Parathyroid adenoma (tissue), 2 donors: ENCODE measurements around the gene HPS5.

Experiments
- H2AFZ ChIP-seq: fragments of 300-600 bp; sonication (generic); one replicate; pipeline ENCODE4 v1.7.0; 2017; ENCODE audit warnings: antibody characterized with exemption, mild to moderate bottlenecking
- H3K27ac ChIP-seq: fragments of 300-600 bp; sonication (generic); one replicate; pipeline ENCODE4 v1.7.0; 2017
- H3K27me3 ChIP-seq: fragments of 300-600 bp; sonication (generic); one replicate; pipeline ENCODE4 v1.7.0; 2017; ENCODE audit warnings: low read length; ENCODE audit not compliant: control insufficient read depth, insufficient read depth
- H3K36me3 ChIP-seq: fragments of 300-600 bp; sonication (generic); one replicate; pipeline ENCODE4 v1.7.0; 2017; ENCODE audit warnings: low read length; ENCODE audit not compliant: control insufficient read depth, insufficient read depth
- H3K4me1 ChIP-seq: fragments of 300-600 bp; sonication (generic); one replicate; pipeline ENCODE4 v1.7.0; 2017; ENCODE audit warnings: control low read depth
- H3K4me2 ChIP-seq: fragments of 300-600 bp; sonication (generic); one replicate; pipeline ENCODE4 v1.7.0; 2017; ENCODE audit warnings: low read length
- H3K4me3 ChIP-seq: fragments of 300-600 bp; sonication (generic); one replicate; pipeline ENCODE4 v1.7.0; 2017; ENCODE audit warnings: low read depth, low read length
- H3K79me2 ChIP-seq: fragments of 300-600 bp; sonication (generic); one replicate; pipeline ENCODE4 v1.7.0; 2017; ENCODE audit warnings: control low read depth
- H3K9ac ChIP-seq: fragments of 300-600 bp; sonication (generic); one replicate; pipeline ENCODE4 v1.7.0; 2017; ENCODE audit warnings: mild to moderate bottlenecking
- H3K9me3 ChIP-seq: fragments of 300-600 bp; sonication (generic); one replicate; pipeline ENCODE4 v1.7.0; 2017; ENCODE audit warnings: low read length; ENCODE audit not compliant: control insufficient read depth
- TF ChIP-seq, protein P1 (sequence below): fragments of 300-600 bp; sonication (generic); IDR thresholded peaks from one replicate; pipeline ENCODE4 v1.7.0; 2017; ENCODE audit warnings: antibody characterized with exemption, mild to moderate bottlenecking
- donor health status: primary hyperparathyroidism.

The HPS5 gene

DNA sequence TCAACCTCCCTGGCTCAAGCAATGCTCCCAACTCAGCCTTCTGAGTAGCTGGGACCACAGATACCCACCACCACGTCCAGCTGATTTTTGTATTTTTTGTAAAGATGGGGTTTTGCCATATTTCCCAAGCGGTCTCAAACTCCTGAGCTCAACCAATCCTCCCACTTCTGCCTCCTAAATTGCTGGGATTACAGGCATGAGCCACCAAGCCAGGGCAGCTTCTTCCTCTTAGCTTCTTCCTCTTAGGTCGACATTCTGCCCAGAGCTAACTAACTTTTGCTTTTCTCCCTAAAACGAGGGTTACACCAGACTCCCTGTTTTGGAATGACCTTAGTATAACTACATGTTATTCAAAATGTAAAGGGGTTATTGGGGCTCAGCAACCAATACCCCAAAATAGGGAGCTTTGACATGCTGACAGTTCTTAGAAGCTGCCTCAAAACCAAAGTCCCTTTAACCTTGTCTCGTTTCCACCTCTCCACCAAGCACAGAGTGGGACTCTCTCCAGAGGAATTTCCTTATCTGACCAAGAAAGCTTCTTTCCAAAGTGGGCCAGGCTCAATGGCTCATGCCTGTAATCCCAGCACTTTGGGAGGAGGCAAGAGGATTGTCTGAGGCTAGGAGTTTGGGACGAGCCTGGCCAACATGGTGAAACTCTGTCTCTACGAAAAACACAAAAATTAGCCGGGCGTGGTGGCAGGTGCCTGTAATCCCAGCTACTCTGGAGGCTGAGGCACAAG is 7.0 kb downstream of the HPS5 start:
- Histone ChIP-seq H3K4me2 (no peak overlapping the region), H3K9me3 (no peaks in the 10 kb centered on the region), H2AFZ (no peak overlapping the region), H3K4me1 (no peaks in the 10 kb centered on the region), H3K9ac (no peak overlapping the region), H3K79me2 (peaks cover 4% of the 10 kb centered on the region), H3K36me3 (no peaks in the 10 kb centered on the region), H3K4me3 (no peak overlapping the region), H3K27me3 (no peaks in the 10 kb centered on the region), H3K27ac (no peak overlapping the region)
- TF ChIP-seq, protein P1, sequence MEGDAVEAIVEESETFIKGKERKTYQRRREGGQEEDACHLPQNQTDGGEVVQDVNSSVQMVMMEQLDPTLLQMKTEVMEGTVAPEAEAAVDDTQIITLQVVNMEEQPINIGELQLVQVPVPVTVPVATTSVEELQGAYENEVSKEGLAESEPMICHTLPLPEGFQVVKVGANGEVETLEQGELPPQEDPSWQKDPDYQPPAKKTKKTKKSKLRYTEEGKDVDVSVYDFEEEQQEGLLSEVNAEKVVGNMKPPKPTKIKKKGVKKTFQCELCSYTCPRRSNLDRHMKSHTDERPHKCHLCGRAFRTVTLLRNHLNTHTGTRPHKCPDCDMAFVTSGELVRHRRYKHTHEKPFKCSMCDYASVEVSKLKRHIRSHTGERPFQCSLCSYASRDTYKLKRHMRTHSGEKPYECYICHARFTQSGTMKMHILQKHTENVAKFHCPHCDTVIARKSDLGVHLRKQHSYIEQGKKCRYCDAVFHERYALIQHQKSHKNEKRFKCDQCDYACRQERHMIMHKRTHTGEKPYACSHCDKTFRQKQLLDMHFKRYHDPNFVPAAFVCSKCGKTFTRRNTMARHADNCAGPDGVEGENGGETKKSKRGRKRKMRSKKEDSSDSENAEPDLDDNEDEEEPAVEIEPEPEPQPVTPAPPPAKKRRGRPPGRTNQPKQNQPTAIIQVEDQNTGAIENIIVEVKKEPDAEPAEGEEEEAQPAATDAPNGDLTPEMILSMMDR, result no peak

DNA sequence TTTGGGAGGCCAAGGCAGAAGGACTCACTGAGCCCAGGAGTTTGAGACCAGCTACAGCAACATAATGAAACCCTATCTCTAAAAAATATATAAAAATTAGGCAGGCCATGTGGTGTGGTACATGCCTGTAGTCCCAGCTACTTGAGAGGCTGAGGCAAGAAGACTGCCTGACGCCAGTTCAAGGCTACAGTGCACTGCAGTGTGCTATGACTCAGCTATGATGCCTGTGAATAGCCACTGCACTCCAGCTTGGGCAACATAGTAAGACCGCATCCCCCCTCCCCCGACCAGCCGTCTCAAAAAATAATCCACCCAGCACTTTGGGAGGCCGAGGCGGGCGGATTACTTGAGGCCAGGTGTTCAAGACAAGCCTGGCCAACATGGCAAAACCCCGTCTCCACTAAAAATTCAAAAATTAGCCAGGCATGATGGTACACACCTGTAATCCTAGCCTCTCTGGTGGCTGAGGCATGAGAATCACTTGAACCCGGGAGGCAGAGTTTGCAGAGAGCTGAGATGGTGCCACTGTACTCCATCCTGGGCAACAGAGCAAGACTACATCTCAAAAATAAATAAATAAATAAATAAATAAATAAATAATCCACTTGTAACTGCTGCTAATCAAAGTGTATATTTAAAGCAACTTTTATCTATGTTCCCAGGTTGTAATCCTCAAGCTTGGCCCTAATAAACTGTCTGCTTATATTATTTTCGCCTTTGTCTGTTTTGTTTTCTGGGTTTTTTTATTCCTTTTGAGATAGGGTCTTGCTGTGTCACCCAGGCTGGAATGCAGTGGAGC is 7.8 kb downstream of the HPS5 start:
- TF ChIP-seq, protein P1, result no peak
- Histone ChIP-seq H3K27ac (no peak overlapping the region), H3K79me2 (peaks cover 4% of the 10 kb centered on the region), H2AFZ (no peak overlapping the region), H3K4me3 (no peak overlapping the region), H3K4me2 (no peak overlapping the region), H3K9ac (no peak overlapping the region), H3K36me3 (no peaks in the 10 kb centered on the region), H3K27me3 (no peaks in the 10 kb centered on the region), H3K9me3 (no peaks in the 10 kb centered on the region), H3K4me1 (no peaks in the 10 kb centered on the region)

DNA sequence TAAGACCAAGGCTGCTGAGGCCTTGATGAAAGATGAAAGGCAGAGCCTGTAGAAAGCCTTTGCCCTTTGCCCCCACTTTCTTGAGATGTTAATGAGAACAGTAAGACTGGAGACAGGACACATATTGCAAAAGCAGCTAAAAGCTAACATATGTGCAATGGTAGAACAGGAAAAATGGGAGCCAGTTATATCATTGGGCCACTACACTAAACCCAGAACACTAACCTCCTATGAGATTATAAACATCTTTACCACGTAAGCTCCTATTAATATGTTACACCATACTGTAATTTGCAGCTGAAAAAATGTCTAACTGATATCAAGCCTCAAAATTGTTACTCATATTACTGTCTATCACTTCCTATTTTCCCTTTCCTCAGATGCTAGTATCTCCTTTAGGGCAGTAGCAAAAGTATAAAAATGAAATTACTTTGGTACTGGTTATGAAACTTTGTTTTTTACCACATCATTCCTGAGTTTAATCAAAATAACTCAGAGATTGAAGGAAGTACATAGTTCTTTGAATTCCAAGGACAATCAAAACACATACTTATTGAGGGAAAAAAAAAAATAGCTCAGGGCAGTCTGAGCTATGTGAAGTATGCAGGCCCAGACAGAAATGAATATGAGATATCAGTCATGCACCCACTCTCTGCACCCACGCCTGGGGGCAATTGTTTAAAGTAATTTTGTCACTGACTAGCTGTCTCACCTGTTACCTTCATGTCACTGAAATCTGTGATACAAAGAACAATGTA is 9.1 kb downstream of the HPS5 start:
- H2AFZ ChIP-seq, result no peak overlapping the region
- no peaks in the 10 kb centered on the region for H3K4me1 ChIP-seq
- H3K9ac ChIP-seq, result no peak overlapping the region
- no peaks in the 10 kb centered on the region for H3K36me3 ChIP-seq
- H3K4me3 ChIP-seq, result no peak overlapping the region
- TF ChIP-seq, protein P1, result no peak
- H3K9me3 ChIP-seq, result no peaks in the 10 kb centered on the region
- H3K79me2 ChIP-seq, result peaks cover 4% of the 10 kb centered on the region
- no peak overlapping the region for H3K4me2 ChIP-seq
- no peak overlapping the region for H3K27ac ChIP-seq
- no peaks in the 10 kb centered on the region for H3K27me3 ChIP-seq

DNA sequence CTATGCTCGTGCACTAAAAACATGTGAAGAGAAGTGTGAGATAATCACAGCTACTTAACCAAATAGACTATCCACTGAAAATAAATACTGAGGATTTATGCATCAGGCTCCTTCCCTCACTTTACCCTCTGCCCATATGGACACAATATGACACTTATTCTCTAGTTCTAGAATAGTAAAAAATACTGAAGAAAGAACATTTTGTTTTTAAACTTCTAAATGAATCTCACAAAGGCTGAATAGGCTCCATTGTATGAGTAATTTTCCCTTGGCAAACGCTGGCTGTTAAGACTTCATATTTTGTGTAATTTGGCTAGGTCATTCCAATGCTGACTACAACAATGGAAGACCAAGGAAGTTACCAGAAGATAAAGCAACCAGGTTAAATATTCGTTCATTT is 9.9 kb downstream of the HPS5 start:
- Histone ChIP-seq H3K79me2 (peaks cover 2% of the 10 kb centered on the region), H3K36me3 (no peaks in the 10 kb centered on the region), H3K27ac (no peak overlapping the region), H3K4me1 (no peaks in the 10 kb centered on the region), H3K27me3 (no peaks in the 10 kb centered on the region), H3K4me2 (no peak overlapping the region), H3K9ac (no peak overlapping the region), H3K4me3 (no peak overlapping the region), H2AFZ (no peak overlapping the region), H3K9me3 (no peaks in the 10 kb centered on the region)
- TF ChIP-seq, protein P1, result no peak
